Liver (tissue), 3 donors: ENCODE data around the gene RNPEPL1.

Source experiments
- CTCF ChIP-seq: fragments of 150-350 bp; IDR thresholded peaks from 2 replicates; pipeline ENCODE4 v1.5.1; 2017; ENCODE audit warnings: improper control_type of control experiment, low read depth, low read length; ENCODE audit not compliant: missing input control
- GABPA ChIP-seq, 2 donors: IDR thresholded peaks in 1 of 2; conservative IDR thresholded peaks in 1 of 2; 2 replicates each; pipeline ENCODE4 v1.6.1; 2016; ENCODE audit warnings: antibody characterized with exemption in 2 of 2, mild to moderate bottlenecking in 1 of 2, moderate library complexity in 1 of 2
- HNF4G ChIP-seq: IDR thresholded peaks from 2 replicates; pipeline ENCODE4 v1.6.1; 2016; ENCODE audit warnings: antibody characterized with exemption
- JUND ChIP-seq, 2 donors: IDR thresholded peaks; 2 replicates each; pipeline ENCODE4 v1.6.1; 2016; ENCODE audit warnings: antibody characterized with exemption in 2 of 2
- MAX ChIP-seq: IDR thresholded peaks from 2 replicates; pipeline ENCODE4 v1.6.1; 2016; ENCODE audit warnings: antibody characterized with exemption
- RAD21 ChIP-seq, 2 donors: IDR thresholded peaks; 2 replicates each; pipeline ENCODE4 v1.6.1; 2016; ENCODE audit warnings: antibody characterized with exemption in 2 of 2, mild to moderate bottlenecking in 2 of 2
- REST ChIP-seq: IDR thresholded peaks from 2 replicates; pipeline ENCODE4 v1.6.1; 2016; ENCODE audit warnings: antibody characterized with exemption, mild to moderate bottlenecking
- RXRA ChIP-seq, 2 donors: IDR thresholded peaks; 2 replicates each; pipeline ENCODE4 v1.6.1; 2017 to 2018; ENCODE audit warnings: antibody characterized with exemption in 2 of 2, mild to moderate bottlenecking in 1 of 2
- TAF1 ChIP-seq: conservative IDR thresholded peaks from 2 replicates; pipeline ENCODE4 v1.6.1; 2016; ENCODE audit warnings: antibody characterized with exemption, mild to moderate bottlenecking
- YY1 ChIP-seq: IDR thresholded peaks from 2 replicates; pipeline ENCODE4 v1.6.1; 2016; ENCODE audit warnings: antibody characterized with exemption, mild to moderate bottlenecking
- ZBTB33 ChIP-seq: IDR thresholded peaks from 2 replicates; pipeline ENCODE4 v1.6.1; 2016; ENCODE audit warnings: antibody characterized with exemption
- donor health status: healthy.
- donor health status: healthy.

- TF ChIP-seq CTCF (no peak), TAF1 (no peak), RXRA (IDR thresholded peaks at IDR 0.05) (no peak), ZBTB33 (no peak), HNF4G (no peak), MAX (no peak), REST (no peak), YY1 (no peak), RAD21 (IDR thresholded peaks at IDR 0.05) (no peak), GABPA (IDR thresholded peaks at IDR 0.05 in 1 of 2, conservative IDR thresholded peaks at IDR 0.05 in 1 of 2) (no peak), JUND (IDR thresholded peaks at IDR 0.05) (no peak)
Measured at GRCh38 chr2:240572141-240573031, 4.1 kb downstream of the RNPEPL1 start.
